Effector memory CD4-positive, alpha-beta T cell (primary cell): ENCODE measurements around the gene CFAP119.
A peak's percentile ranks its signal among the peaks of the same experiment; 100 is the strongest.

ENCODE experiments used
- DNase-seq, 3 donors: peaks; one replicate each; pipeline ENCODE4 v3.0.0-alpha.2; 2020
- H3K27ac ChIP-seq: 2 replicates; pipeline ENCODE4 v1.7.0; 2013; ENCODE audit warnings: mild to moderate bottlenecking, low read length, moderate library complexity; ENCODE audit not compliant: insufficient read depth, poor library complexity, severe bottlenecking
- H3K27me3 ChIP-seq: replicated peaks from 2 replicates; pipeline ENCODE4 v1.7.0; 2013; ENCODE audit warnings: mild to moderate bottlenecking, low read length; ENCODE audit not compliant: insufficient read depth, control insufficient read depth, poor library complexity, severe bottlenecking
- H3K36me3 ChIP-seq: 2 replicates; pipeline ENCODE4 v1.7.0; 2013; ENCODE audit warnings: mild to moderate bottlenecking, low read length, moderate library complexity; ENCODE audit not compliant: control insufficient read depth, insufficient read depth
- H3K4me1 ChIP-seq: 2 replicates; pipeline ENCODE4 v1.7.0; 2013; ENCODE audit warnings: low read length, mild to moderate bottlenecking; ENCODE audit not compliant: control insufficient read depth, insufficient read depth, poor library complexity, severe bottlenecking
- H3K4me3 ChIP-seq: 2 replicates; pipeline ENCODE4 v1.7.0; 2013; ENCODE audit warnings: low read length, low read depth, mild to moderate bottlenecking; ENCODE audit not compliant: insufficient read depth, poor library complexity, severe bottlenecking
- H3K9me3 ChIP-seq: 2 replicates; pipeline ENCODE4 v1.7.0; 2013; ENCODE audit warnings: mild to moderate bottlenecking, low read length, moderate library complexity; ENCODE audit not compliant: control insufficient read depth

The CFAP119 gene

DNA sequence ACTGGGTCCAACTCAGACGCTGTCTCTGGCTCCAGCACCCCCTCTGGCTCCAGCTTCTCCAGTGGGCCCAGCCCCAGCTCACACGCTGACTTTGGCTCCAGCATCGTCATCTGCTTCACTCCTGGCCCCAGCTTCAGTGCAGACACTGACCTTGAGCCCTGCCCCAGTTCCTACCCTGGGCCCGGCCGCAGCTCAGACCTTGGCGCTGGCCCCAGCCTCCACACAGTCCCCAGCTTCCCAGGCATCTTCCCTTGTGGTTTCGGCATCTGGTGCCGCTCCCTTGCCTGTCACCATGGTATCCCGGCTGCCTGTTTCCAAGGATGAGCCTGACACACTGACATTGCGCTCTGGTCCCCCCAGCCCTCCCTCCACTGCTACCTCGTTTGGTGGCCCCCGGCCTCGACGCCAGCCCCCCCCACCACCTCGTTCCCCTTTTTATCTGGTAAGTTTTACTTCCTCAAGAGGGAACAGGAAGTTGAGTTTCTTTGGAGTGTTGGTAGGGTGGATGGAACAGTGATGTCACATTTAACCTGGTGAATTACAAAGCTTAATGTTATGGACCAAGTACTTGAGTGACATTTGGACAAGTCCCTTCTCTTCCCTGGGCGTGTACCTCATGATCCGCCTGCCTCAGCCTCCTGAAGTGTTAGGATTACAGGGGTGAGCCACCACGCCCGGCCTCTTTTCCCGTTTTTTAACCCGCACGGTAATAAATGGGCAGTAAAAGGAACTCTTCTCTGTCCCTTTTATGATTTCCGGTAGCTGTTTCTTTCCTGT lies 37.0 kb downstream of the CFAP119 start:
- Histone ChIP-seq H3K4me1 (no peaks in the 10 kb centered on the region), H3K27me3 (no peaks in the 10 kb centered on the region), H3K27ac (no peak overlapping the region), H3K36me3 (peaks cover 75% of the 10 kb centered on the region), H3K4me3 (no peak overlapping the region), H3K9me3 (no peaks in the 10 kb centered on the region)
- DNase-seq, result no peak

DNA sequence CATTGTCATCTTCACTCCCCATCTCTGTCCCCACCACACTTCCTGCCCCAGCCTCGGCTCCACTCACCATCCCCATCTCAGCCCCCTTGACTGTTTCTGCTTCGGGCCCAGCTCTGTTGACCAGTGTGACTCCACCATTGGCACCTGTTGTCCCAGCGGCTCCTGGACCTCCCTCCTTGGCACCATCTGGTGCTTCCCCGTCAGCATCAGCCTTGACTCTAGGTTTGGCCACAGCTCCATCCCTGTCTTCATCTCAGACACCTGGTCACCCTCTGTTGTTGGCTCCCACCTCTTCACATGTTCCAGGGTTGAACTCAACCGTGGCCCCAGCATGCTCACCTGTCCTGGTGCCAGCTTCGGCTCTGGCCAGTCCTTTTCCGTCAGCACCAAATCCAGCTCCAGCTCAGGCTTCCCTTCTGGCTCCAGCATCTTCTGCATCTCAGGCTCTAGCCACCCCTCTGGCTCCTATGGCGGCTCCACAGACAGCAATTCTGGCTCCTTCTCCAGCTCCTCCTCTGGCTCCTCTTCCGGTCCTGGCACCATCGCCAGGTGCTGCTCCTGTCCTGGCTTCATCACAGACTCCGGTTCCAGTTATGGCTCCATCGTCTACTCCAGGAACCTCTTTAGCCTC lies 38.0 kb downstream of the CFAP119 start:
- no peaks in the 10 kb centered on the region for H3K9me3 ChIP-seq
- no peaks in the 10 kb centered on the region for H3K4me1 ChIP-seq
- DNase-seq, result no peak
- no peaks in the 10 kb centered on the region for H3K27me3 ChIP-seq
- no peak overlapping the region for H3K4me3 ChIP-seq
- H3K36me3 ChIP-seq, result peaks cover 72% of the 10 kb centered on the region
- H3K27ac ChIP-seq, result no peak overlapping the region

DNA sequence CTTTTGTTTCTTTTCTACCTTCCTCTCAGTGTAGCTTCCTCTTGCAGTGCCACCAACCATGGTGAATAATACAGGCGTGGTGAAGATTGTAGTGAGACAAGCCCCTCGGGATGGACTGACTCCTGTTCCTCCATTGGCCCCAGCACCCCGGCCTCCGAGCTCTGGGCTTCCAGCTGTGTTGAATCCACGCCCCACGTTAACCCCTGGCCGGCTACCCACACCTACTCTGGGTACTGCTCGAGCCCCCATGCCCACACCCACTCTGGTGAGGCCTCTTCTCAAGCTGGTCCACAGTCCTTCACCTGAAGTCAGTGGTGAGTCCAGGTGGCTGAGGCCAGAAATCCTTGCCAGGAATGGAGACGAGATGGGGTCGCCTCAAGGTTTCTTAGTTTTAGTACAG lies 38.9 kb downstream of the CFAP119 start:
- H3K4me1 ChIP-seq, result no peaks in the 10 kb centered on the region
- H3K27ac ChIP-seq, result no peak overlapping the region
- peaks cover 77% of the 10 kb centered on the region for H3K36me3 ChIP-seq
- H3K4me3 ChIP-seq, result no peak overlapping the region
- no peaks in the 10 kb centered on the region for H3K9me3 ChIP-seq
- DNase-seq, result no peak
- no peaks in the 10 kb centered on the region for H3K27me3 ChIP-seq

DNA sequence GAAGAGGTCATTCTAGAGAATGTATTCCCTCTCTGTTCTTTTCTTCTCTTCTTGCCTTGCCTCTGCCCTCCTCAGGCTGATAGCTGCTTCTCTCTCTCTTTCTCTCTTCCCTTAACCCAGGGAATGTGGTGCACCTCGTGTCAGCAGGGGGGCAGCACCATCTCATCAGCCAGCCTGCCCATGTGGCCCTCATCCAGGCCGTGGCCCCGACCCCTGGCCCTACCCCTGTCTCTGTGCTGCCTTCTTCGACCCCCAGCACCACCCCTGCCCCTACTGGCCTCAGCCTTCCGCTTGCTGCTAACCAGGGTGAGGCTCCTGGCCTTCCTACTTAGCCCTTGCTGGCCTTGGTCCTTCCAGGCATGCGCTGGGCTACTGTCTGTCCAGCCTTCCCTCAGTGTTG lies 39.4 kb downstream of the CFAP119 start:
- Histone ChIP-seq H3K4me1 (no peaks in the 10 kb centered on the region), H3K27ac (no peak overlapping the region), H3K36me3 (peaks cover 82% of the 10 kb centered on the region), H3K9me3 (no peaks in the 10 kb centered on the region), H3K4me3 (no peak overlapping the region), H3K27me3 (no peaks in the 10 kb centered on the region)
- no peak for DNase-seq

DNA sequence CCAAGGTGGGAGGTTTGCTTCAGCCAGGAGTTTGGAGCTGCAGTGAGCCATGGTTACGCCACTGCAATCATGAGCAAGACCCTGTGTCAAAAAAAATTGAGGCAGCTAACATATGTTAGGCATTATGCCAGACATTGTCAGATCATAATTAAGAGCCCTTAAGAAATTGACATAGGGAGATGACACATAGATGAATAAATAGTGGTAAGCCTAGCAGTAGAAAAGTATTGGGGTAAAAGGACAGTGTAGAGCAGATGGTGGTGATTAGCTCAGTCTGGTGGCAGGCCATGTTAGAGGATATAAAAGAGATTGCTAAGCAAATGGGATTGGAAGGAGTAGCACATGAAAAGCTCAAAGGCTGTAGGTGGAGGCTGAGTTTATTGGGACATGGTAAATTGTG lies 40.3 kb downstream of the CFAP119 start:
- Histone ChIP-seq H3K27ac (no peak overlapping the region), H3K36me3 (peaks cover 90% of the 10 kb centered on the region), H3K4me1 (no peaks in the 10 kb centered on the region), H3K27me3 (no peaks in the 10 kb centered on the region), H3K4me3 (no peak overlapping the region), H3K9me3 (no peaks in the 10 kb centered on the region)
- DNase-seq, result no peak

DNA sequence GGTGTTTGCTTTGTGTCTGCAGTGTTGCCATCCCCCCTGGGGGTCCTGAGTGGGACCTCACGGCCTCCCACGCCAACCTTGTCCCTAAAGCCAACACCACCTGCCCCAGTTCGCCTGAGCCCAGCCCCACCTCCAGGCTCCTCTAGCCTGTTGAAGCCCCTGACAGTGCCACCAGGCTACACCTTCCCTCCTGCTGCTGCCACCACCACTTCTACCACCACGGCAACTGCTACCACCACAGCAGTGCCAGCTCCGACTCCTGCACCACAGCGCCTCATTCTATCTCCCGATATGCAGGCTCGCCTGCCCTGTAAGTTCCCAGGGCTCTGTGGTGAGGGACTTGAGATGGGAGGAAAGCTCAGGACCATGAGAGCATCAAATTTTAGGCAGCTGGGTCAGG lies 40.7 kb downstream of the CFAP119 start:
- Histone ChIP-seq H3K36me3 (peaks cover 92% of the 10 kb centered on the region), H3K4me1 (no peaks in the 10 kb centered on the region), H3K27ac (no peak overlapping the region), H3K27me3 (no peaks in the 10 kb centered on the region), H3K9me3 (no peaks in the 10 kb centered on the region), H3K4me3 (no peak overlapping the region)
- no peak for DNase-seq

DNA sequence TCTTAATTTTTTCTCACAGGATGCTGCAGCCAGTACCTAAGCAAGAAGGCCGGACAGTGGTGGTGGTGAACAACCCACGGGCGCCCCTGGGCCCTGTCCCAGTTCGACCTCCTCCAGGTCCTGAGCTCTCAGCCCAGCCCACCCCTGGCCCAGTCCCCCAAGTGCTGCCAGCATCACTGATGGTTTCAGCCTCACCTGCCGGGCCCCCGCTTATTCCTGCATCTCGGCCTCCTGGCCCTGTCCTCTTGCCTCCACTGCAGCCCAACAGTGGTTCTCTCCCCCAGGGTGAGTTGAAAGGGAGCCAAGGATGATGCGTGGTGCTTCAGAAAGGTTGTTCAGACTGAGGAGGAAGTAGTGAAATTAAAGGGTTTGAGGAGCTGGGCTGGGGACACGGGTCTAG lies 41.2 kb downstream of the CFAP119 start:
- no peaks in the 10 kb centered on the region for H3K27me3 ChIP-seq
- peaks cover 92% of the 10 kb centered on the region for H3K36me3 ChIP-seq
- H3K9me3 ChIP-seq, result no peaks in the 10 kb centered on the region
- H3K27ac ChIP-seq, result no peak overlapping the region
- DNase-seq, result no peak
- H3K4me1 ChIP-seq, result peaks cover 1% of the 10 kb centered on the region
- H3K4me3 ChIP-seq, result no peak overlapping the region

DNA sequence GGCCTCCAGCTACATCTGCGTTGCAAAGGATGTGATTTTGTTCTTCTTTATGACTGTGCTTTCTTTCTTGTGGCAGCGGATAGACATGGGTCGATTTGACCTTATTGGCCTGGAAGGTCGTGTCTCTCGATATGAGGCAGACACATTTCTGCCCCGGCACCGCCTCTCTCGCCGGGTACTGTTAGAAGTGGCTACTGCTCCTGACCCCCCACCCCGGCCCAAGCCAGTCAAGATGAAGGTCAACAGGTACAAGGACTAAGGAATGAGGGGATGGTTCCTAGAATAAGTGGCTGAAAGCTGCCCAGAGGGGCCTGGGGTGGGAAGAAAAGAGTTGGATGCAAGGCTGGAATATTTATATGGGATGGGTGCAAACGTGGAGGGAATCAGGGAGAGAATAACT lies 41.8 kb downstream of the CFAP119 start:
- Histone ChIP-seq H3K27me3 (no peaks in the 10 kb centered on the region), H3K4me1 (peaks cover 7% of the 10 kb centered on the region), H3K27ac (no peak overlapping the region), H3K9me3 (no peaks in the 10 kb centered on the region), H3K4me3 (no peak overlapping the region), H3K36me3 (peaks cover 88% of the 10 kb centered on the region)
- no peak for DNase-seq

DNA sequence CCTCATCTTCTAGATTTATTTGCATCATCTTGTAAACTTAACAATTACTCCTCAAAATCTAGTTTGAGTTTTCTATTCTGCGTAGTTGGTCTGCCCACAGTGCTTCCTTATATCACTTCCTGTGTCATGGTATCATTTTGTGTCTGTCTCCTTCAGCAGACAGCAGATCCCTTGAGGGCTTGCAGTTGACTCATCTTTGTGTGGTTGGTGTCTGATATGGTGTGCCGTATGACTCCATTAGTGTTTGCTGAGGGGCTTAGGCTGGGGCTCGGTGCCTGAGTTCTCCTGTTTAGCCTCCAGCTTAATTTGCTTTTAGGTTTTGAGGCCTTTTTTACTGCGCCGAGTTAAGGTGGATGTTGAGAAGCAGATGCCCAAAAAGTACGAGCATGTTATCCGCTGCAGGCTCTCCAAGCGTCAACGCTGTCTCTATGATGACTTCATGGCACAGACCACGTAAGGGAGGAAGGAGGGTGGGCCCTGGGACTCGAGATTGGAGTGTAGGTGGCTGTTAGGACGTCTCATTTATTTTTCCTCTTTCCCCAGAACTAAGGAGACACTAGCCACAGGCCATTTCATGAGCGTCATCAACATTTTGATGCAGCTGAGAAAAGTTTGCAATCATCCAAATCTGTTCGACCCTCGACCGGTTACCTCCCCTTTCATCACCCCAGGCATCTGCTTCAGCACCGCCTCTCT lies 46.0 kb downstream of the CFAP119 start:
- Histone ChIP-seq H3K4me3 (no peak overlapping the region), H3K36me3 (peaks cover 80% of the 10 kb centered on the region), H3K9me3 (no peaks in the 10 kb centered on the region), H3K27ac (peak overlapping the region; percentile 31), H3K27me3 (no peaks in the 10 kb centered on the region), H3K4me1 (peaks cover 11% of the 10 kb centered on the region)
- DNase-seq, result peak in 2 of 3 donors; percentile 8 to 30

DNA sequence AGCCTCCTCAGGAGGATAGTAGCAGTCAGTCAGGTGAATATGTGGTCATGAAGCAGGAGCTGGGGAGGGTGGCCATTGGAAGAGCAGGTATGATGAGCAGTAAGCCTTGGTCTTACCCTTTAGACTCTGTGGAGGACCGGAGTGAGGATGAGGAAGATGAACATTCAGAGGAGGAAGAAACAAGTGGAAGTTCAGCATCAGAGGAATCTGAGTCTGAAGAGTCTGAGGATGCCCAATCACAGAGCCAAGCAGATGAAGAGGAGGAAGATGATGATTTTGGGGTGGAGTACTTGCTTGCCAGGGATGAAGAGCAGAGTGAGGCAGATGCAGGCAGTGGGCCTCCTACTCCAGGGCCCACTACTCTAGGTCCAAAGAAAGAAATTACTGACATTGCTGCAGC lies 50.1 kb downstream of the CFAP119 start:
- no peak for DNase-seq
- Histone ChIP-seq H3K27ac (no peak overlapping the region), H3K4me1 (peaks cover 11% of the 10 kb centered on the region), H3K9me3 (no peaks in the 10 kb centered on the region), H3K4me3 (no peak overlapping the region), H3K27me3 (no peaks in the 10 kb centered on the region), H3K36me3 (peaks cover 84% of the 10 kb centered on the region)
